ENCODE measurements around the gene KRTAP4-11. TPM values are rescaled to one million over a fixed set of nuclear protein-coding genes. Genes with fewer than 3 reads are reported as not detected.
A peak's percentile ranks its signal among the peaks of the same experiment; 100 is the strongest.

Gene KRTAP4-11
- total and polyA plus RNA-seq, 2 of the 4 experiments (the other 2 are of a cell fraction) = not detected

GRCh38 chr17:41163828-41164227 is 45.7 kb upstream of the KRTAP4-11 start:
- Histone ChIP-seq H2BK15ac (ENCODE audit: low read depth, low read length) (no peak overlapping the region; the same call in 2 of the 3 replicates), H2BK5ac (ENCODE audit: low read depth, low read length, poor library complexity, severe bottlenecking) (no peak overlapping the region), H2BK120ac (ENCODE audit: low read depth, low read length) (no peak overlapping the region), H2AK9ac (replicated peaks; ENCODE audit: low read depth, low read length, poor library complexity) (no peak overlapping the region), H3K9me1 (ENCODE audit: insufficient read depth, low read length) (no peaks in the 10 kb centered on the region), H3K56ac (ENCODE audit: extremely low read depth, insufficient read depth, low read length) (no peak overlapping the region), H3K36me3 (ENCODE audit: control insufficient read depth, insufficient read depth, low read length) (no peaks in the 10 kb centered on the region), H3K4me2 (ENCODE audit: low read depth, low read length) (no peak overlapping the region), H3K23ac (ENCODE audit: low read depth, low read length) (no peak overlapping the region), H3K9ac (ENCODE audit: low read depth, low read length) (no peak overlapping the region), H3K27ac (ENCODE audit: insufficient read depth, low read length) (no peak overlapping the region), H3K14ac (replicated peaks; ENCODE audit: low read depth, low read length) (no peak overlapping the region), H3K4me1 (ENCODE audit: control insufficient read depth, insufficient read depth, low read length) (no peaks in the 10 kb centered on the region), H4K5ac (ENCODE audit: low read depth, low read length) (no peak overlapping the region), H3K27me3 (ENCODE audit: control insufficient read depth, insufficient read depth, low read length) (no peaks in the 10 kb centered on the region; the same call in 1 of the 2 replicates), H3K4me3 (ENCODE audit: insufficient read depth, low read depth, low read length) (no peak overlapping the region), H2AK5ac (ENCODE audit: low read depth, low read length) (no peak overlapping the region), H2AFZ (replicated peaks; ENCODE audit: low read length, poor library complexity) (peak overlapping the region; percentile 26), H3K4ac (ENCODE audit: low read depth, low read length) (no peak overlapping the region), H2BK20ac (ENCODE audit: low read depth, low read length) (peak overlapping the region; percentile 14; the same call in 1 of the 2 replicates), H3K9me3 (ENCODE audit: control insufficient read depth, insufficient read depth, low read length) (no peaks in the 10 kb centered on the region), H4K20me1 (ENCODE audit: insufficient read depth, low read length) (no peaks in the 10 kb centered on the region), H3K79me1 (ENCODE audit: low read depth in 1 of 2, low read length in 2 of 2) (no peaks in the 10 kb centered on the region), H4K8ac (ENCODE audit: low read depth in 2 of 2, low read length in 2 of 2) (no peak overlapping the region), H3K18ac (ENCODE audit: low read depth, low read length) (no peak overlapping the region), H4K91ac (ENCODE audit: insufficient read depth, low read depth, low read length) (no peak overlapping the region)
- TF ChIP-seq NFE2L2 (IDR thresholded peaks at IDR 0.05; ENCODE audit: low read depth, low read length) = no peak
- TF ChIP-seq, protein P1, sequence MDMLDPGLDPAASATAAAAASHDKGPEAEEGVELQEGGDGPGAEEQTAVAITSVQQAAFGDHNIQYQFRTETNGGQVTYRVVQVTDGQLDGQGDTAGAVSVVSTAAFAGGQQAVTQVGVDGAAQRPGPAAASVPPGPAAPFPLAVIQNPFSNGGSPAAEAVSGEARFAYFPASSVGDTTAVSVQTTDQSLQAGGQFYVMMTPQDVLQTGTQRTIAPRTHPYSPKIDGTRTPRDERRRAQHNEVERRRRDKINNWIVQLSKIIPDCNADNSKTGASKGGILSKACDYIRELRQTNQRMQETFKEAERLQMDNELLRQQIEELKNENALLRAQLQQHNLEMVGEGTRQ (IDR thresholded peaks at IDR 0.05; ENCODE audit: low read depth, low read length) = no peak
- POLR2A ChIA-PET (ENCODE audit: unreplicated experiment) = no interaction called here
- DNase-seq (no peak), ATAC-seq (ENCODE audit: low read depth) (no peak)
- 92% methylated on average over 2 of the region's 7 CpGs; no CpG with 5 or more reads in 1 of the 2 experiments for WGBS, 2 experiments (ENCODE audit: extremely low coverage in 2 of 2, insufficient read length in 1 of 2)
- intact Hi-C loops (cut with micrococcal nuclease) = no loop called here
- no TSS peak for BruUV-seq (replicated peaks)
- dilution Hi-C loops (cut with HindIII; ENCODE audit: low sequenced_read_pairs, unreplicated experiment) = no loop called here
- in situ Hi-C loops (cut with MboI; ENCODE audit: low sequenced_read_pairs) = no loop called here
- CTCF ChIA-PET = no interaction called here

All from IMR-90 (cell line).